H7 (cell line): ENCODE measurements around the gene SGIP1. TPM values are rescaled to one million over a fixed set of nuclear protein-coding genes. Genes with fewer than 3 reads are reported as not detected.

Experiments used
- total RNA-seq: library from RNA; depleted of rRNA; stranded (reverse); fragments of >200 nt; shearing (Covaris generic); gene quantifications from 2 replicates; pipeline ENCODE4 v1.2.3, GENCODE V29; 2014; rRNA removed

SGIP1 gene
- total RNA-seq, 1 experiment from 2014 or later = 0.14 TPM

Other genes with a start within 250 kb of the SGIP1 start
- 0.18 and 0.42 TPM in 2 replicates for gene DYNLT5, start 218.3 kb downstream of the SGIP1 start, total RNA-seq